ENCODE data around the gene MICAL3.
A peak's percentile ranks its signal among the peaks of the same experiment; 100 is the strongest.

Gene MICAL3

DNA sequence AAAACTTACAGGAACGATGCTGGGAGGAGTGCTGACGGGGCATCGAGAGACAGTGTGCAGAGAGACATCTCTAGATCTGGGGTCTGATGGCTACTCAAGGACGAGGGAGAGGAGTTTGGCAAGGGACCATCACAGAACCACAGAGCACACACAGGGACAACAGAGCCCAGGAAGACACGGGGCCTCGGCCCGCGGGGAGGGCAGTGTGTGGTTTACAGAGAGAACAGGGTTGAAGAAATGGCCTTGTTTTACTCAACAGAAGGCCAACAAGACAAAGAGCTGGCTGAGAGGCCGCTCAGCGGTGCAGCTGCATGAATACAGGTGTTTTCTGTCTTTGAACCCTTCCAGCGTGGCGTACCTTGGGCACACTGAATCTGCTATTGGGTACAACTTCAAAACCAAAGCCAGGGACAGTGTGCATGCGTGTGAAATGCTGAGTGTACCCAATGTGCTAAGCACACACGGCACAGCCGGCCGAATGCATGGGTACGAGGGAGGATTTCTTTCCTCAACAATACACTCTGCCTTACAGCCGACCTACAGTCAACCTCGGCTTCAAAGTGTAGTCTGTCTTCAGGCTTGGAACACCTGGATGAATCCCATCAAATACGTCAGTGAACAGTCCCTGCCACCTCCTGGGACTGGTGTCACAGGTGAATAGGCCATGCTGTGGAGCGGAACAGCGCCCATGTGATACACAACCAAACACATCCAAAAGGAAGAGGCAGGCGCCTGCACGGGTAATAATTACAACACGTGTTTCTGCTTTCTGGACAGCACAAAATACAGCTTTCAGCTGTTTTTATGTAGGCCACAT, 229.4 kb downstream of the MICAL3 start:
- no peak for DNase-seq
- intact Hi-C loops (cut with DNase I): no loop called here

DNA sequence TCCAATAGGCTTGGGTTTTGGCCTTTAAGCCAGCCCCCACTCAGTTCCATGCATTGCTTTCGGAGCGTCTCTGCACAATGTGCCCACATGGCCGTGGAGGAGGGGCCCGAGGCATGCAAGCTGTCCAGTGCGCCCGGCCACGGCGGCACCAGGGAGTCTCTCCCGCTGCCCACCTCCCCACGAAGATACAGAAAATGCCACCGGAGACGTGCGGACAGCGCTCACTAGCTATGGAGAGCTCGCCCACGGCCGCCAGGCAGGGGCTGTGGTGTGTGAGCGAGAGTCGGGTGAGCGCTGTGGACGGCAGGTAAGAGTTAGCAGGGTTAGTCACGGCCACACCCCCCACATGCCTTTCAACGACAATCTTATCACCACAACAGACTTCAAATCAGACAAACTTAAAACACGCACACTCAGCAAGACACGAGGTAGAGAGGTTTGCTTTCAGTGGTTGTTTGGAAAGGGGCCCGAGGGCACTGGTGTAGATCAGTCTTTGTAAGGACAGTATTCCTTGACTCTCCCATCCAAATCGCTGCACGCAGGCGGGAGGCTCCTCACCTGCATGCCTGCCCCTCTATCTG, 231.4 kb downstream of the MICAL3 start:
- no peak for DNase-seq
- intact Hi-C loops (cut with DNase I): no loop called here

DNA sequence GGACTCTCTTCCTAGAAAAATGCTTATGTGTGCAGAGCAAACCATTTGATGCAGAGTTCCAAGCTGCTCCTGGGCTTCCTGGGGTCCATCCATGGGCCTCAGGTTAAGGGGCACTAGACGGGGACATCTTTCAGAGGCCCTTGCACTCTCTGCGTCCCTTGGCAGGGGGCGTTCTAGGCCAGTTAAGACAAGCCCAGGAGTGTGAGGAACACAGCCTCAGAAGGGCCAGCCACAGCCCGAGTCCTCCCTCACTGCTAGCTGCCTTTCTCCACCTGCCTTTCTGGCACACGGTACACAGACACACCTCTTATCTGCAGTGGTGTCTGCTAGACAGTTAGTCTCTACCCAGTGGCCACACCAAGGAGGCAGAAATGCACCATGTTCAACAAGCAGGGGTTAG, 232.1 kb downstream of the MICAL3 start:
- intact Hi-C loops (cut with DNase I): no loop called here
- DNase-seq: no peak

DNA sequence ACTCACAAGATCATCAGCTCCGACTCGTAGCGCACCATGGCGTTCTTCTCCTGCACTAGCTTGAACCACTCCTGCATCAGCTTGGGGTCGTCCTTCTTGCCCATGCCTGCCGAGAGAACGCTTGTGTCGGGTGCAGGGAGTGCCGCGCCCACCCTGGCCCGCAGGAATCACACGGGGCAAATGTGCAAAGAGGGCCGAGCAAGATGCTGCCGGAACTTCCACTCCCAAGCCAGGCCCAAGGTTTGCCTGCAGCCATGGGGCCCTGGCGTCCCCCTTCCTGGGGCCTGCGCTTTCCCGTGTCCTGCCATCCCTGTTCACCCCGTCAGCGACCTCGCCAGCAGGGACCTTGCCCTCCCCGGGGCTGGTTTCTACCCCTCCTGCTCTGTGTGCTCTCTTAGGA, 233.2 kb downstream of the MICAL3 start:
- intact Hi-C loops (cut with DNase I): no loop called here
- no peak for DNase-seq

DNA sequence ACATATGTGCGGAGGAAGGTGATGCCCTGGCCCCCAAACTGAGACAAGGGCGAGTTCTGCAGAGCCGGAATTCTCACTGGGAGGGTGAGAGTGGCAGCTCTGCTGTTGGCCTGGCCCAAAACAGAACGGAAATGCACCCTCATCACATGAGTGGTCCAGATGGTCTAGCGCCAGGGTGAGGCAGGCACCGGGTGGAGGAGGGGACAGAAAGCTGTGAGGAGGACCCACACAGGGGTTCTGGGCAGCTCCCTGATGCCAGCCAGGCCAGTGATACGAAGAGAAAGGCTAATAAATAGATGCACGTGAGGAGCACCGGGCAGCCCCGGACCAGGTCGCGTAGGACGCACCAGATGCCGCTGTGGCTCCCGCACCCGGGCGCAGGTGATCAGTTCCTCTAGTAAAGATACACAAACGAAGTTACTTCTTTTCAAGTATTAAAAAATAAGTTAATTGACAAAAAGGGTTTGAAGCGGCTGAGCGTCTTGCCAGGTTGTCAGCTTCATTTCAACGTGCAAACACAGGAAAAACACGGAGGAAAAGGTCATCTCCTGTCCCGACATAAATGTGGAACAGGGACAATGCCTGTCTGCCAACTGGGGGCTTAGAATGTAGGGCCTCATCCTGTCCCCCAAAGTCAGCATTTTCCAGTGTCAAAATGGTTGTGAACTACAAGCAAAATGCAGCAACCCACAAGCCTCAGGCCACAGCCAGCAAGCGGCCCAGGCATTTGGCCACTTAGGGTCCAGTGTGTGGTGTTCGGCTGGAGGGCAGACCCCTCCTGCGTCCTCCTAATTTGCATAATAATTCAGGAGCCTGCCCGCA, 234.8 kb downstream of the MICAL3 start:
- intact Hi-C loops (cut with DNase I): no loop called here
- DNase-seq: peak in 2 of 10 donors; percentile 23 to 90

DNA sequence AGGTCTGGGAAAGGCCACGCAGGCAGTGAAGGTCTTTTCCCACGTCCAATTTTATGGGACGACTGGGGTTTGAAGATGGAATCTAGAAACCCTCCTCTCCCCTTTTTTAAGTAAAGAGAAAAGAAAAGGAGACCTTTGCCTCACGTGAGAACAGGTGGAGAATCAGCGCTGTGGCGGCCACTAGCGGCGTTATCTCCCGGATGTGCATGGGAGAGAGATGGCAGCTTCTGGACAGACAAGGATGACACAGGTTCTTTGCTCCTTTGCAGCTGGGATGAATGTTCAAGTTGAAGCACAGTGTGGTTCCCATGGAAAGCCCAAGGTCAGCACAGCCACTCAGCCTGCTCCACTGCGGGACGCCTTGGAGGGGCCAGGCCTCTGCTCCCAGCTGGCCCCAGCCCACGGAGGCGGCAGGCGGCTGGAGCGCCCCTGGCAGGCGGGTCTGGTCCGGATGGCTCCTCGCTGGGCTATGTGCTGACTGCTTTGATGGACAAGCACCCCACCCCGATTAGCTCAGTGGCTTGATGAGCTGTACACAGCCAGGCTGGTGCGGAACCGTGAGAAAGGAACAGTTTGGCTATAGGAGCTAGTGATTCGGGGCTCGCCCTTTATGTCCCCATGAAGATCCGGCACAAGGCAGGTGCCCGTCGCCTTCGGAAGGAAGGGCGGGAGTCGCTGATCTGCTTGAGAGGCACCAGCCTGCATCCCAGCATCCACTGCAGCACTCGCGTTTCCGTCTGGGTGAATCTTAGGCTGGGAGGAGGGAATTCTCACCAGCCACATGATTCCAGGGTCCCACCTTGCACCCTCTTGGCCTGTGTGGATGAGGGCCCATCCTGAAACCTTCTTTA, 235.6 kb downstream of the MICAL3 start:
- DNase-seq: peak in 1 of 10 donors; percentile 23
- intact Hi-C loops (cut with DNase I): no loop called here

DNA sequence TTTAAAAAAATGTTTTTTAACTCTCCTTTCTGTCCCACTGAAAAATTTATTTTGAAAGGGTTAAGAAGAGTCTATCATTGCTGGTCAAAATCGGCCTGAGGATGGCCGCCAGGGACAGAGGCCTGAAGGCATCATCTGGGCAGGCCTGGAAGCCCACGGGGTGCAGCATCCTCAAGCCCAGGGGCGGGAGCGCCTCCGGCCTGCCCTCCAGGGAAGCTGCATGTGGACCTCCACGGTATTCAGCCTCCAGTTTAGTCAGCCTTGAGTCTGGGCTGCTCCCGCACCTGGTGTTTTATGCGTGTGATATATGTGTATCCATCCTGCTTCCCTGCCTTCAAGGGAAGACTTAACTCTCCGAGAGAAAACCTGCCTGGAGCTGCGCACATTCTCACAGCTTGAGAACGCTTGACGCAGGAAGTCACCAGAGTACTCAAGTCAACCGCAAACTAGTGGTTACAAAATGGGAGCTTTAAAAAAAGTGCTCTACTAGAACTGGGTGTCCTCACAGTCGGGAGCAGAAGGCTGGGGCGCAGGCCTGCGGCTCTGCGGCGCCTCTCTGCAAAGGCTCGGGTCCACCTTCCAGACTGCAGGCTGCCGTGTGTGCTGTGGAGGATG, 236.5 kb downstream of the MICAL3 start:
- intact Hi-C loops (cut with DNase I): no loop called here
- peak in 1 of 10 donors; percentile 21 for DNase-seq

DNA sequence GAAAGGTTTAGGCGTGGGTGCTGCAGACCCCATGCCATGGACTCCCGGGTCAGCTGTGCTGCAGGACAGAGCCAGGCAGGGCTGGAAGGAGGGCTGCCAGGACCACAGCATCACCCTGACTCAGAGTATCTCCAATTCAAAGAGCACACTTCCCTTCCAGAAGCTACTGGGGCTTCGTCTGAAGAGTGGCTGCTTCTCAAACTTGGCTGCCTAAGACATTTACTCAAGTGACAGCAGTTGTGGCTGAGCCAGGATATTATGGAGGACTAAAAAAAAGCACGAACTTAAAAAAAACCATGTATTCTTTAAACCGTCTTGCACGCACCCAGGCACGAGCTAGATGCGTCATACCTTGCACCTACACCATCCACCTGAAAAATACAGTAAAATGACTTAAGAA, 237.1 kb downstream of the MICAL3 start:
- DNase-seq: peak in 1 of 10 donors; percentile 21
- intact Hi-C loops (cut with DNase I): no loop called here

DNA sequence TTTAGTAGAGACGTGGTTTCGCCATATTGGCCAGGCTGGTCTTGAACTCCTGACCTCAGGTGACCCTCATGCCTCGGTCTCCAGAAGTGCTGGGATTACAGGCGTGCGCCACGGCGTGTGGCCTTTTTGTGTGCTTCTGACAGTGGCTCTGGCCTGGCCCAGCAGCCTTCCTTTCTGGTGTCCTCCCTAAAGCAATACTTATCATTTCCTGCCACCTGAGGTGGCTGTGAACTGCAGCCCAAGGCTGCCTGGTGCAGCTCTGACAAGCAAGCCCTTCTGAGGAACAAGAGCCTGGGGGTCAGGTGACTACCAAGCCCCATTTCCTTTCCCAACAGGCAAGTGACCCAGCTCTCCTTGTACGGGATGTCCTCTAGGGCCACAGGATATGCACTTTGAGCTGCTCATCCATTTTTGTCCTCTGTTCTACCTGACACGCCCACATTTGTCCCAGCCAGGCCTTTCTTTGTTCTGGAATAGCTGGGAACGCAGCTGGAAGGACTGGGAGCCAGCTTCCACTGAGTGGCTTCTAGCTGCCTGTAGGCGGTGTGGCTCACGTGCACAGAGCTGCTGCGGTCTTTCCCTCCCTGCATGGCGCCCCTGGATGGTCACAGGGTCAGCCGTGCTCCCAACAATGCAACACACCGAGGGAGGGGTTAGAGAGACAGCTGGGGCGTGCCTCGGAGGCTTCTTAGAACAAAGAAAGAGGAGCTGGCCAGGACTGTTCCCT, 237.8 kb downstream of the MICAL3 start:
- DNase-seq: peak in 7 of 10 donors; percentile 40 to 92 (median 49)
- intact Hi-C loops (cut with DNase I): no loop called here

DNA sequence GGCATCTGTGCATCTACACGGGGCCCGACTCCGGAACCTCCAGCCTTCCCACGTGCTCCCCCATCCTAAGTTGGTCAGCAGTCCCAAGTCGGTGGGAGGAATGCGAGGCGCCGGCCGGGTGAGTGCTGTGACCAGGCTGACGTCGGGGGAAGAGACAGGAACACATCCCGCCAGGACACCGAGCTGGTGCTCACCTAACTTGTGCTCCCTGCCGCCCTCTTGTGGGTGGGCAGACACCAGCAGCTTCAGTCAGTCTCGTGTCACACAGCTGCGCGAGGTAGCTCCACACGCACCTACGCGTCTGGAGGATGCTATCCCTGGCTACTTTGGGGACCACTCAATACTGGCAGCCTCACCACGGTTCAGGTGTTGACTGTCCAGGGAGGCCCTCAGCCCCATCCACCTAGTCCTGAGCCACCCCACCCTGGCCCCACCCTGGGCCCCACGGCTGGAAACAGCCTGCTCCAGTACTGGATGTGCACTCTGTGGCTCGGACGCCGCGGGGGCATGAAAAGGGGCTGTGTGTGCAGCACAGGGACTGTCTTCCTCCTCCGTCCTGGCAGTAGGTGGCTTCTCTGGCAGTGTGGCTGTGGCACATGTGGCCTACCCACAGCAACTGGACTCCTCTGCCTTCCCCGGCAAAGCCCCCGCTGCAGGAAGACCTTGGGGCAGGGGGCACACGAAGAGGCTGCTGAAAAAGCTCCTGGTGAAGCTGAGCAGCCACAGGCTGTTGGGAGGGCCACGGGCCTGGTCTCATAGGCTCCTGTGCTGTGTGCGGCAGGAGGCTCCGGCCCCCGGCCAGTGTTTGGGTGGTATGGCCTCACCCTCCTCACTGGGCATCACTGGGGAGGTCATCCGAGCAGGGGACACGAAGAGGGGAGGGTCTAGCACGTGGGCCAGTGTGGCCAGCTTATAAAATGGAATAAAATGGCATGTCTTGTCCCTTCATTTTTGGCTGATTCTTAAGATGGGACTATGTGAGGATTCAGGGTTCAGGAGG, 238.9 kb downstream of the MICAL3 start:
- intact Hi-C loops (cut with DNase I): no loop called here
- peak in 3 of 10 donors; percentile 37 to 89 (median 54) for DNase-seq

DNA sequence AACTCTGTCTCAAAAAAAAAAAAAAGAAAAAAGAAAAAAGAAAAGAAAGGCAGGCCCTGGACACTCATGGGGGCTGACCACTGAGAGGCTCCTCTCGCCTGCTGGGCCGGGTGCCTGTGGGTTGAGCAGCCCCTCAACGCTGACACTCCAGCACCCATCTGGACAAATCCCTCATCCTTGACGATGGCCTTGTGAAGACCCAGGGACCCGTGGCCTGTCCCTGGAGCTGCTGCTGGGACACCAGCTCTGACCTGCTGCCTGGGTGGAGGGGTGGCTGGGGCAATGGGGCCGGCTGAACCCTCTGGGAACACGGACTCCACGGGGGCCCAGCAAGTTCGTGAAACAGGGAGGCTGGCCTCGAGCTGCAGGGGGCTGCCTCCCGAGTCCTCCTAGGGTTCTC, 239.6 kb downstream of the MICAL3 start:
- intact Hi-C loops (cut with DNase I): no loop called here
- peak in 2 of 10 donors; percentile 28 to 81 for DNase-seq

DNA sequence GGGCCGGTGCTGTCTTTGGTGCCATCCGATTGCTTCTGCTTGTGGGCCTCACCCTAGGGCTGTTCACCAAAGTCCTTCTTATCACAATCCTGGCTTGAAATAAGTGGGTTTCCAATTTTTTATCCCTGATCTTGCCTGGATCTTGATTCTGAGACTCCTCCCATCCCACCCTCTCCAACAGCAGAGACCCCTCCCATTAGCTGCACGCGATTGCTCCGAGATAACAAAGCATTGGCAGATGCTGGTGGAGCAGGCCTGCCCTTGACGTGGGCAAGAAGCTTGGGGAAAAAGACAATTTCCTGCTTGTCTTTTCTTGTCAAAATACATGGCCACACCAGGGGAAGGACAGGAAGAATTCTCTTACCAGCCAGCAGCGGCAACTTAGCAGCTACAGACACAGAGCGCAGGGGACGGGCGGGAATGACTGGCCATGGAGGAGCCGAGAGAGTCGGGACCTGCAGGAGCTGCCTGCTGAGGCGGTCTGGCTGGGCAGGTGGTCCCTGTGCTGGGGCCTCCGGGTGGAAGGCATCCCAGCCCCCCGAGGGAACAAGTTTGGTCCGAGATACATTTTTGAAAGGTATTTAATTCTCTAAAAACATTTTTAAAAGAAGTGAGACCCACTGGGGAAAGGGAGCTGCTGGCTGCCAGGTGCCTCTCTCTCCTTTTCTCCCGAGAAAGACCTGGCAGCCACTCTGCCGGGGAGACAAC, 240.4 kb downstream of the MICAL3 start:
- peak in 1 of 10 donors; percentile 26 for DNase-seq
- intact Hi-C loops (cut with DNase I): no loop called here

DNA sequence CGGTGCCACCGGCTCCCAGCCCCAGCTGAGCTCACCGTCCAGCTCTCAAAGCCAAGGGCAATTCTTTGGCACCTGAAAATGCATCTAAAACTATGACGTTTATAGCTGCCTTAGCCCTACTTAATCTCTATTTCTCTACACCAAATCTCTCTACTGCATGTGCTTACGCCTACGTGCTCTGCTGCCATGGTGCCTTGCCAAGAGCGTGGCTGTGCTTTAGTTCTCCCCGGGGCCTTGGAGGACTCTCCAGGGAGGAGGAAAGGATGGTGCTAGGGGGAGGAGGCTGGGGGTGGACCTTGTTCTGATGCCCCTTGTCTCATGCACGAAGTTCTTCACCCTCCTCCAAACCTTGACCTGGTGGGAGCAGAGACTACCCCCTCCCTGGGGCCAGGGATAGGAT, 241.0 kb downstream of the MICAL3 start:
- intact Hi-C loops (cut with DNase I): no loop called here
- peak in 4 of 10 donors; percentile 45 to 89 (median 64) for DNase-seq

DNA sequence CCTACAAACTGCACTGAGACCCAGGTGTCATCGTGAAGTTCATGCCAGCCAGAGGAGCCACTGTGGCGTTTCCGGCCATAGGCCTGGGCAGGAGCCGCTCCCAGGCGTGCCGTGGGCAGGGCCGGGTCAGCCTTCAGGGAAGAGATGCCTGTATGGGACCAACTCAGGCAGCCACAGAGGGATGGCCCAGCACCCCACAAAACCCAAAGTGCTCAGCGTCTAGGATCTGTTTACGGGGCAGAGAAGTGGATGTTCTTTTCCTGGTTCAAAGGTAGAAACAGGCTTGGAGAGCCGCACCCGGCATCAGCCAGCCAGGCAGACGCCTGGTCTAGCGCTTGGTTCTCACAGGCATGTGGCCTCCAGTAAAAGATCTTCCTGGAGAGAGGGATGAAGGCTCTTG, 241.7 kb downstream of the MICAL3 start:
- intact Hi-C loops (cut with DNase I): no loop called here
- DNase-seq: peak in 2 of 10 donors; percentile 22 to 69

DNA sequence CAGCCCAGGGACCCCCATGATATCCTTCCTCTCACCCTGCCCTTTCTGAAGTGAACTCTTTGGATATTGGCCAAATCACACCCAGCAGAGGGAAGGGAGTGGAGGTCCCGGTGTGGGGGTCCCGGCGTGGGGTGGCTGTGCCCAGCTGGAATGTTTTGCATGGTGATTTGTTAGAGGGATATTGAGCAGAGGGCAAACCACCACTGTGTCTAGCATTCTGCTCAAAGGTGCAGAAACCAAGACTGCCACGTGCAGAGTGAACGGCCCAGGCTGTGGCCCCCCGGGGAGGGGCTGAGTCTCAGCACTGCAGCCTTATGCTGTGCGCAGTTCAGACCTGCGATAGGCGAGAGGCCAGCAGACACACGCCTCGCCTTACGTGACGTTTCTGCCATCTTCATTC, 242.2 kb downstream of the MICAL3 start:
- intact Hi-C loops (cut with DNase I): no loop called here
- DNase-seq: peak in 1 of 10 donors; percentile 4

DNA sequence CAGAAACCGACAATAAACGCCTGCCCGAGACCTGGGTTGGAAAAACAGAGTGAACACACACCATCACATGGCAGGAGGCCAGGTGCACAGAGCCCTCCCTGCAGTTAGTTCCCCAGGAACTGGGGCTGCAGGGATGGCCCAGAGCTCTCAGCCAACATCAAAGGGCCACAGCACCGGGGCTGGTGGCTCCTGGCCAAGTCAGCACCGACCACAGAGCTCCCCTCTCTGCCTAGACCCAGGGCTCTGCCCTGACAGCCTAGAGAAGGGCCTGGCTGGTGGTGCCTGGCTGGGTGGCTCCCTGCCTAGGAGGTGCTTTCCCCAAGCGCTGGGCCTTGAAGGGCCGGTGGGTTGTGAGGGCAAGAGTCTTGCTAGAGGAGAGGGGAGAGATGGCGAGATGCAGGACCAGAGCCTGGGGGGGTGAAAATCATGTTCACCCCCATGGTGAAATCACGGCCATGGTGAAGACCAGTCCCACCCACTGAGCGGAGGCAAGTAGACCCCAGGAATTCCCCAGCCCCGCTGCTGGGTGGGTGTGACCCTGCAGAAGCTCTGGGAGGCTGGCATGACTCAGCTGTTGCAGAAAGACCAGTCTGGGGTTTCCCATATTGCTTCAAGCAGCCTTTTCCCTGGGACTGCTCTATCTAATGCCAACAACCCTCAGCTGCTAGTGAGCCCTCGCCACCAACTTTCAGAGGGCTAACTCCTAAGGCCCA, 242.9 kb downstream of the MICAL3 start:
- intact Hi-C loops (cut with DNase I): no loop called here

More for the DNA sequence above, 242.9 kb downstream of the MICAL3 start:
- peak in 1 of 10 donors; percentile 18 for DNase-seq
